Small intestine (tissue), 7 donors: ENCODE measurements around the gene UBE2G2. TPM values are rescaled to one million over a fixed set of nuclear protein-coding genes. Genes with fewer than 3 reads are reported as not detected.

Experiments used
- DNase-seq, 2 donors: peaks; one replicate each; pipeline versions ENCODE4 v3.0.0 to v3.0.0-alpha.2; 2013
- FAIRE-seq: peaks from 2 replicates; lab custom pipeline; 2012; peaks lifted over from hg19 to GRCh38; lab: Jason Lieb, UNC
- H3K27ac ChIP-seq, 3 donors: one replicate each; pipeline ENCODE4 v1.5.1; 2013; ENCODE audit warnings: low read length in 2 of 3, mild to moderate bottlenecking in 2 of 3, control low read depth in 1 of 3, inconsistent platforms in 1 of 3, low read depth in 1 of 3, moderate library complexity in 1 of 3
- H3K27me3 ChIP-seq, 3 donors: one replicate each; pipeline ENCODE4 v1.6.1; 2013; ENCODE audit warnings: low read length in 3 of 3, inconsistent platforms in 1 of 3; ENCODE audit not compliant: control insufficient read depth in 3 of 3, insufficient read depth in 3 of 3
- H3K36me3 ChIP-seq, 3 donors: one replicate each; pipeline ENCODE4 v1.6.1; 2013; ENCODE audit warnings: low read length in 3 of 3, inconsistent platforms in 1 of 3, low read depth in 1 of 3, mild to moderate bottlenecking in 1 of 3, moderate library complexity in 1 of 3; ENCODE audit not compliant: control insufficient read depth in 3 of 3, insufficient read depth in 2 of 3
- H3K4me1 ChIP-seq, 3 donors: one replicate each; pipeline ENCODE4 v1.6.1; 2013; ENCODE audit warnings: low read length in 2 of 3, inconsistent platforms in 1 of 3, low read depth in 1 of 3, mild to moderate bottlenecking in 1 of 3, moderate library complexity in 1 of 3; ENCODE audit not compliant: control insufficient read depth in 3 of 3, insufficient read depth in 2 of 3
- H3K4me3 ChIP-seq, 3 donors: one replicate each; pipeline ENCODE4 v1.5.1; 2013; ENCODE audit warnings: low read length in 3 of 3, control low read depth in 1 of 3, inconsistent platforms in 1 of 3, low read depth in 1 of 3, mild to moderate bottlenecking in 1 of 3, moderate library complexity in 1 of 3
- H3K9me3 ChIP-seq, 2 donors: one replicate each; pipeline ENCODE4 v1.6.1; 2013; ENCODE audit warnings: low read depth in 1 of 2, low read length in 1 of 2; ENCODE audit not compliant: control insufficient read depth in 2 of 2, insufficient read depth in 1 of 2
- WGBS, 3 donors: extraction: QIAGEN DNeasy Blood & Tissue Kit; methylation state at CpG; one replicate each; pipeline ENCODE4 v1.1.7; 2013; 5-methylcytosine and 5-hydroxymethylcytosine counted together
- polyA plus RNA-seq, 4 donors: library from polyadenylated mRNA; stranded (reverse) in 3 of 4; unstranded in 1 of 4; fragments of 200-250 nt in 3 of 4; fragments of 120-200 nt in 1 of 4; gene quantifications; one replicate each; pipeline versions ENCODE4 v1.2.1 to v1.2.3, GENCODE V29; 2013
- donor health status: healthy with polysubstance abuse.
- donor health status: control.
- donor health status: control.
- donor health status: Bipolar disorder and iron deficiency.
- donor health status: healthy.

Gene UBE2G2
- polyA plus RNA-seq, 4 donors: 30.0 to 75.4 (median 38.7) TPM

DNA sequence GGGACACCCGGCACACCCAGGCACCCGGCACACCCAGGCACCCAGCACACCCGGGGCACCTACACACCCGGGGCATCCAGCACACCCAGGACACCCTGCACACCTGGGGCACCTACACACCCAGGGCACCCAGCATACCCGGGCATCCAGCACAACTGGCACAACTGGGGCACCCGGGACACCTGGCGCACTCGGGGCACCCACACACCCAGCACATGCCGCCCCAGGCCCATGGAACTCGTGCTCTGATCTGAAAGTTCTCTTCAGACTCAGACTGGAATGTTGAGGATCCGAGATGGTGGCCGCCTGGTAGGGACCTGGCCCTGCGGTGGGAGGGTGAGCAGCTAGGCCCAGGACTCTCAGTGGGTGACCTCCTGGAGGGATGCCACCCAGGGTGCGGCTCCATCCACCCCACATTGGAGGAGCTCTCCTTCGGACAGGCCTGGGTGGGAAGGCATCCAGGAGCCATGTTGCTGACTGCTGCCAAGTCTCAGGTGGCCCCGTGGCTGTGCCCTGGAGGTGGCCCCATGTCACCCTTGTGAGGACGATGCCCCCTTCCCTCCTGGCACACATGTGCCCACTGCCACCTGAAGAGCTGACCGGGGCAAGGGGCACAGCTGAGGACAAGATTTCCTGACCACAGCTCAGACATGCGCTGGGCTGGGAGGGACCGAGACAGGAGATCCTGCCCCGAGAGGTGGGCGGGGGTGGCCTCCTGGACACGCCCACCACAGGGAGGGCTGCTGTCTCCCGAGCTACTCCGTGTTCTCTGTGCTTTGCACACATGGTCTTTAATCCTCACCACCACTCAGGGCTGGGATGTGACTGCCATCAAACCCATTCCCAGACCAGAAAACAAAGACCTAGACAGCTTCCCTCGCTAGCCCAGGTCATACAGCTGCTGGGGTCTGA, 37.0 kb downstream of the UBE2G2 start:
- Histone ChIP-seq H3K4me3 (no peak overlapping the region), H3K27me3 (no peaks in the 10 kb centered on the region), H3K9me3 (no peaks in the 10 kb centered on the region), H3K36me3 (peaks cover 0 to 12% (median 0%) of the 10 kb centered on the region in 3 donors), H3K4me1 (no peaks in the 10 kb centered on the region), H3K27ac (no peak overlapping the region)
- WGBS, 3 donors: 28 to 67% (median 42%) methylated on average over 24 to 26 of the region's 26 CpGs
- DNase-seq (no peak), FAIRE-seq (no peak)

DNA sequence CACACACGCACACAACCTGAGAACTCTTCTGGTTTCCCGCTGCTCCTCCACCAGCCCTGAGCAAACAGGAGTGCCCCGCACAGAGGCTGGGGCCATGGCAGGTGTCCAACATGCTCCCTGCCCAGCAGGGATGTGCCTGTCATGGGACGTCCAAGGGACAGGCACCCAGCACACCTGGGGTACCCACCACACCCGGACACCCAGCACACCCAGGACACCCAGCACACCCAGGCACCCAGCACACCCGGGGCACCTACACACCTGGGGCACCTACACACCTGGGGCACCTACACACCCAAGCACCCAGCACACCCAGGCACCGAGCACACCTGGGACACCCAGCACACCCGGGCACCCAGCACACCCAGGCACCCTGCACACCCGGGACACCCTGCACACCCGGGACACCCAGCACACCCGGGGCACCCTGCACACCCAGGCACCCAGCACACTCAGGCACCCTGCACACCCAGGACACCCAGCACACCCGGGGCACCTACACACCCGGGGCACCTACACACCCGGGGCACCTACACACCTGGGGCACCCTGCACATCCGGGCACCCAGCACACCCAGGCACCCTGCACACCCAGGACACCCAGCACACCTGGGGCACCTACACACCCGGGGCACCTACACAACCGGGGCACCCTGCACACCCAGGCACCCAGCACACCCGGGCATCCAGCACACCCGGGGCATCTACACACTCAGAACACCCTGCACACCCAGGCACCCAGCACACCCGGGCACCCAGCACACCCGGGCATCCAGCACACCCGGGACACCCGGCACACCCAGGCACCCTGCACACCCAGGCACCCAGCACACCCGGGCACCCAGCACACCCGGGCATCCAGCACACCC, 37.9 kb downstream of the UBE2G2 start:
- H3K9me3 ChIP-seq: no peaks in the 10 kb centered on the region
- no peak overlapping the region for H3K4me3 ChIP-seq
- peaks cover 0 to 6% (median 0%) of the 10 kb centered on the region in 3 donors for H3K36me3 ChIP-seq
- DNase-seq (peak in 1 of 2 donors; percentile 14), FAIRE-seq (no peak)
- H3K27me3 ChIP-seq: no peaks in the 10 kb centered on the region
- 14 to 75% (median 42%) methylated on average over 13 to 25 of the region's 25 CpGs for WGBS, 3 donors
- no peaks in the 10 kb centered on the region for H3K4me1 ChIP-seq
- no peak overlapping the region for H3K27ac ChIP-seq

DNA sequence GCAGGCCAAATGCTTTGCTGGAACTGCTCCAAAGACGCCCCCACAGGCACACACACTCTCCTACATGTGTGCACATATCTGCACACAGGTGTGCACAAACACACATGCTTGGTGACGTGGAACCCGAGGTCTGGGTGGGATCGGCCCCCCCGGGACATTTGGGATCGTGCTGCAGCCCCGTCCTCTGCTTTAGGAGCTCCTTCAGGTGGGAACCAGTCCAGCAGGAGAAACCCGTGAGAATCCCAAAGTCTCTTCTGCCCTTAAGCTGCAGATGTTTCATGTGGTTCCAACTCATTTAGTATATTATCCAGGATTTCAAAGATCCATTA, 38.6 kb downstream of the UBE2G2 start:
- no peaks in the 10 kb centered on the region for H3K27me3 ChIP-seq
- FAIRE-seq: no peak
- no peaks in the 10 kb centered on the region for H3K36me3 ChIP-seq
- H3K4me1 ChIP-seq: no peaks in the 10 kb centered on the region
- no peak for DNase-seq
- no peak overlapping the region for H3K4me3 ChIP-seq
- 56 to 76% (median 56%) methylated on average over 8 of the region's 8 CpGs for WGBS, 3 donors
- H3K27ac ChIP-seq: no peak overlapping the region
- no peaks in the 10 kb centered on the region for H3K9me3 ChIP-seq

DNA sequence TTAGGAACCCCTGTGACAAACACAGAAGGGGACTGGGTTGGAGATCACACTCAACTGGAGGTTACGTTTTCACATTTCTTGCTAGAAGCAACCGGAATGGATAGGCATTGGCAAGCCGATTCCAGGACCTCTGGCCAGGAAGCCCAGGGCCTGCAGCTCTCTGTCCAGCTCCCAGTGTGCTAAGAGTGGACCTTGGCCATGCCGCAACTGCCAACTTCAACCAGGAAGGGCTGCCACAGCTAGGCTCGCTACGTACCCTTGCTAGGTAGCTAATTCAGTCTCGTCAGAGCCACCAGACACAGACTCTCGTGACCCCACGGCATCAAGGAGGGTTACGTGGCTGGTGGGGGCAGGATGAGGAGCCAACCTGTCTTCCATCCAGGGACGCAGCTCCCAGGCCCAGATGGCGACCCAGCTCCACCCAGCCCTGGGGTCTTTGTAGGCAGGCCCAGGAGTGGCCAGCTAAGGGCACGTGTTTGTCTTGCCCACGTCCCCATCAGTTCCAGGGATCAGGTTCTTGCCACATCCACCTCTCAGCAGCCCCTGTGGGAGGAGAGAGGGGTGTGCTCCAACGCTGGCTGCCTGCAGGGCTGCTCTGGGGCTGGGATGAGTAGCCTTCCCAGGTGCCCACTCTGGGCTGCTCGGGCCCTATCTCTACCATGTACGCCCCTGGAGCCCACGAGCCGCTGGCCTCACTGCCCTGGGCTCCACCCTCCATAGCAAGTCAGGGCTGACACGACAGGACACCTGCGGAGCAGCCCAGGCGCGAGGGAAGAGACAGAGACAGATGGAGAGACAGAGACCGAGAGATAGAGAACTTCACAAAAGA, 39.2 kb downstream of the UBE2G2 start:
- Histone ChIP-seq H3K27ac (no peak overlapping the region), H3K9me3 (no peaks in the 10 kb centered on the region), H3K4me1 (no peaks in the 10 kb centered on the region), H3K4me3 (no peak overlapping the region), H3K27me3 (no peaks in the 10 kb centered on the region), H3K36me3 (no peaks in the 10 kb centered on the region)
- WGBS, 3 donors: 72 to 89% (median 76%) methylated on average over 24 of the region's 24 CpGs
- DNase-seq (no peak), FAIRE-seq (no peak)

DNA sequence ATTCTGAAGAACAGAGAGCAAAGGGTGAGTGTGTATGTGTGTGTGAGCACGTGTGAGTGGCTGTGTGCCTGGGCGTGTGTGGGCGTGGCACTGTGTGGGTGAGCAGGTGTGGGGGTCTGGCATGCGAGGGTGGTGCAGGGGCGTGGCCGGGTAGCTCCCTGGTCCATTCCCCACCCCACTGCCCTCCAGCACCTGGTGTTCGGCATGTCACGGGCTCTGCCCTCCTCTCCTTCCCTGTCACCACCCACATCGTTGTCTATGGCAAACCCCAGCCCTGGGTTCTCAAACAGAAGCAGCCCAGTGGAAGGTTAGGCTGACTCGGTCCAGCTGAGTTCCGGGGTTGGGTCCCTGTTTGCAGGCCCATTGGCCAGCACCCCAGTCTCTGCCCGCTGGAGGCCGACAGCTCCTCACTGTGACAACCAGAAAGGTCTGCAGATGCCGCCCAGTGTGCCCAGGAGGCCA, 39.8 kb downstream of the UBE2G2 start:
- Histone ChIP-seq H3K4me3 (no peak overlapping the region), H3K27me3 (no peaks in the 10 kb centered on the region), H3K27ac (no peak overlapping the region), H3K9me3 (no peaks in the 10 kb centered on the region), H3K4me1 (no peaks in the 10 kb centered on the region), H3K36me3 (no peaks in the 10 kb centered on the region)
- FAIRE-seq (no peak), DNase-seq (peak in 1 of 2 donors; percentile 33)
- WGBS, 3 donors: 35 to 73% (median 51%) methylated on average over 11 to 14 of the region's 14 CpGs

DNA sequence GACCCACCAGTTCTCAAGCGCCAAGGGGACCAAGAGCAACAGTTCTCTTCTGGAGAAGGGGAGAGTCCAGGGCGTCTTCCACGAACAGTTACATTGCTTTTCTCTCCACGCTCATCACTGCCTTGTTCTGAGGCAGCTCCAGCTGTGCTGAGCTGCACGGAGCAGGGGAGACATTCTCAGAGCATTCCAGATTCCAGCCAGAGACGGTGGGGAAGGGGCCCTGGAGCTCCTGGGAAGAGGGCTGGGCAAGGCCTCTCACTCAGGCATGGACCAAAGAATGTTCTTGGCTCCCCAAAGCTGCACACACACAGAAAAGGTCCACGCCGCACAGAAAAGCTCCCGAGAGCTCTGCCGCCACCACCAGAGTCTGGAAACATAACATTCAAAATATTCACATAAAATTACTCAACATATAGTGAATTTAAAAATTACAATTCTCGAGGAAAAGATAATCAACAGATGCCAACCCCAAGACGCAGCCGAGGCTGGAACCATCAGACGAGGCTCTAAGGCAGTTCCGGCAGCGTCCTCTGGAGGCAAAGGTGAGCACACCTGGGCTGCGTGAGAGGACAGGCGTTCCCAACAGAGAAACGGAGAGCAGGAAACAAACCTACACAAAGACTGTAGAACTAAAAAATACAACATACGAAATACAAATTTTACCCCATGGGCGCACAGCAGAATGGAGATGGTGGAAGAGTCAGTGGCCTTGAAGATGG, 40.5 kb downstream of the UBE2G2 start:
- Histone ChIP-seq H3K4me1 (no peaks in the 10 kb centered on the region), H3K27ac (no peak overlapping the region), H3K4me3 (no peak overlapping the region), H3K9me3 (no peaks in the 10 kb centered on the region), H3K27me3 (no peaks in the 10 kb centered on the region), H3K36me3 (no peaks in the 10 kb centered on the region)
- FAIRE-seq: no peak
- DNase-seq: peak in 1 of 2 donors; percentile 66
- WGBS, 3 donors: 41 to 56% (median 49%) methylated on average over 21 of the region's 21 CpGs

DNA sequence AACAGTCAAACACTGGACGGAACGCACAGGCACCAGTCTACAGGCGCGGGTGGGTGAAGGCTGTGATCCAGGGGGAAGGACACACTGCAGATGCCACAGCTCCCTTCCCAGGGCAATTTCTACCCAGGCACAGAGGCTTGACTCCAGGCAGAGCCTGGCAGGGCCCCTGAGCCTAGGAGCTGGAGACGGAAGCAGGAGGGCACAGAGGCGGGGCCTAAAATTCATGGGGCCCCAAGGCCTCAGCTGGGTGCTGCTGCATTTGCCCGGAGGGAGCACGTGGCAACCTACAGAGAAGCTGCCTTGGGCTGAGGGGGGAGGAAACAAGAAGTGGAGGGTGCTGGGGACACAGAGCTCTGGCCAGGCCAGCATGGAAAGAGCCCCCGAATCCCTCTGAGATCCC, 41.2 kb downstream of the UBE2G2 start:
- H3K36me3 ChIP-seq: no peaks in the 10 kb centered on the region
- no peak overlapping the region for H3K27ac ChIP-seq
- H3K27me3 ChIP-seq: no peaks in the 10 kb centered on the region
- DNase-seq: no peak
- WGBS, 3 donors: 80 to 90% (median 84%) methylated on average over 9 of the region's 9 CpGs
- H3K4me1 ChIP-seq: no peaks in the 10 kb centered on the region
- FAIRE-seq: no peak
- H3K9me3 ChIP-seq: no peaks in the 10 kb centered on the region
- H3K4me3 ChIP-seq: no peak overlapping the region
